Colonic mucosa (tissue), 4 donors: ENCODE results near the gene FXYD4. TPM values are rescaled to one million over a fixed set of nuclear protein-coding genes. Genes with fewer than 3 reads are reported as not detected.

Experiments used
- DNase-seq: peaks from one replicate; pipeline ENCODE4 v3.0.0-alpha.2; 2020
- H3K27ac ChIP-seq: fragments of 200-600 bp; one replicate; pipeline ENCODE4 v1.8.0; 2021
- H3K27me3 ChIP-seq: fragments of 200-600 bp; one replicate; pipeline ENCODE4 v1.8.0; 2021
- H3K36me3 ChIP-seq: fragments of 200-600 bp; one replicate; pipeline ENCODE4 v1.8.0; 2021
- H3K4me1 ChIP-seq: fragments of 200-600 bp; one replicate; pipeline ENCODE4 v1.8.0; 2021; ENCODE audit warnings: mild to moderate bottlenecking
- H3K4me3 ChIP-seq: fragments of 200-600 bp; one replicate; pipeline ENCODE4 v1.8.0; 2021
- H3K9ac ChIP-seq, 2 donors: one replicate each; pipeline ENCODE4 v1.7.0; 2013; ENCODE audit warnings: control low read depth in 2 of 2, low read depth in 2 of 2, low read length in 2 of 2
- H3K9me3 ChIP-seq: fragments of 200-600 bp; one replicate; pipeline ENCODE4 v1.8.0; 2021
- CTCF ChIP-seq: fragments of 200-600 bp; IDR thresholded peaks from one replicate; pipeline ENCODE4 v1.8.0; 2022; ENCODE audit warnings: antibody characterized with exemption, mild to moderate bottlenecking
- intact Hi-C: fragments of 100-400 bp; cut with DNase I; formaldehyde crosslinking; loops from one replicate; pipeline ENCODE4 v1.14.1; 2022
- total RNA-seq, 2 donors: library from RNA; stranded (reverse); fragmentation: NEBNext Ultra II Directional in 1 of 2; extraction: Animal tissue kit (Norgen Biotek cat#: 25700) in 1 of 2; gene quantifications; one replicate each; pipeline ENCODE4 v1.2.1, GENCODE V29; 2021
- donor health status: healthy.
- donor health status: DM: no; HTN: no; CAD: no.
- donor health status: DM: no; HTN: no; CAD: no.

FXYD4 gene
- total RNA-seq, 2 donors from 2014 or later: 0.98 TPM; not detected in 1

- H3K9me3 ChIP-seq: no peaks in the 10 kb centered on the region
- peak; percentile 94 for DNase-seq
- H3K36me3 ChIP-seq: no peaks in the 10 kb centered on the region
Measured at GRCh38 chr10:43408710-43409384, 37.4 kb downstream of the FXYD4 start, which contains the start of gene HNRNPF. Gene HNRNPF (minus strand): TSS chr10:43409186. CDS start chr10:43387884, 21,302 bp downstream.

GRCh38 chr10:43409385-43410109 lies 38.1 kb downstream of the FXYD4 start:
- Histone ChIP-seq H3K27ac (peak overlapping the region; percentile 100), H3K4me3 (peak overlapping the region; percentile 56), H3K27me3 (no peaks in the 10 kb centered on the region), H3K9me3 (no peaks in the 10 kb centered on the region), H3K4me1 (peaks cover 15% of the 10 kb centered on the region), H3K36me3 (no peaks in the 10 kb centered on the region), H3K9ac (peak overlapping the region; percentile 86 to 94)
- no peak for TF ChIP-seq CTCF
- intact Hi-C loops: no loop called here
- DNase-seq: peak; percentile 71

More at GRCh38 chr10:43408710-43409384, 37.4 kb downstream of the FXYD4 start, which contains the start of gene HNRNPF:
- Histone ChIP-seq H3K9ac (peak within 1 kb of the TSS; percentile 97 to 98), H3K4me3 (peak within 1 kb of the TSS; percentile 56), H3K27me3 (no peaks in the 10 kb centered on the region), H3K27ac (peak within 1 kb of the TSS; percentile 100), H3K4me1 (peaks cover 18% of the 10 kb centered on the region)
- TF ChIP-seq CTCF: no peak
- intact Hi-C loops: no loop called here

- intact Hi-C loops: no loop called here
- Histone ChIP-seq H3K4me3 (peak overlapping the region; percentile 56), H3K9me3 (no peaks in the 10 kb centered on the region), H3K9ac (peak overlapping the region; percentile 86 to 94), H3K27ac (peak overlapping the region; percentile 100), H3K4me1 (peaks cover 10% of the 10 kb centered on the region), H3K36me3 (no peaks in the 10 kb centered on the region), H3K27me3 (no peaks in the 10 kb centered on the region)
- no peak for DNase-seq
- TF ChIP-seq CTCF: no peak
Measured at GRCh38 chr10:43410345-43410744, 38.9 kb downstream of the FXYD4 start.

GRCh38 chr10:43411536-43411935 lies 40.1 kb downstream of the FXYD4 start:
- intact Hi-C loops: no loop called here
- Histone ChIP-seq H3K9me3 (no peaks in the 10 kb centered on the region), H3K27ac (no peak overlapping the region), H3K9ac (no peak overlapping the region), H3K4me1 (no peaks in the 10 kb centered on the region), H3K36me3 (no peaks in the 10 kb centered on the region), H3K27me3 (no peaks in the 10 kb centered on the region), H3K4me3 (no peak overlapping the region)
- no peak for DNase-seq
- TF ChIP-seq CTCF: no peak

- no peak for DNase-seq
- Histone ChIP-seq H3K27ac (no peak overlapping the region), H3K27me3 (no peaks in the 10 kb centered on the region), H3K9me3 (no peaks in the 10 kb centered on the region), H3K4me3 (no peak overlapping the region), H3K9ac (no peak overlapping the region), H3K4me1 (no peaks in the 10 kb centered on the region), H3K36me3 (no peaks in the 10 kb centered on the region)
- intact Hi-C loops: no loop called here
- TF ChIP-seq CTCF: no peak
Measured at GRCh38 chr10:43415544-43415943, 44.1 kb downstream of the FXYD4 start.
